Muscle layer of colon (tissue), 2 donors: ENCODE data around the gene MEAF6.

ENCODE experiments used
- H3K27ac ChIP-seq: one replicate; pipeline ENCODE4 v1.7.0; 2013; ENCODE audit warnings: low read depth, mild to moderate bottlenecking, low read length, moderate library complexity
- H3K27me3 ChIP-seq, 2 donors: one replicate each; pipeline ENCODE4 v1.7.0; 2013; ENCODE audit warnings: low read length in 2 of 2, mild to moderate bottlenecking in 2 of 2; ENCODE audit not compliant: insufficient read depth in 2 of 2, control insufficient read depth in 1 of 2
- H3K36me3 ChIP-seq: one replicate; pipeline ENCODE4 v1.7.0; 2013; ENCODE audit warnings: mild to moderate bottlenecking, low read length; ENCODE audit not compliant: insufficient read depth
- H3K4me1 ChIP-seq: one replicate; pipeline ENCODE4 v1.7.0; 2013; ENCODE audit warnings: mild to moderate bottlenecking, low read length; ENCODE audit not compliant: insufficient read depth
- H3K4me3 ChIP-seq, 2 donors: one replicate each; pipeline ENCODE4 v1.7.0; 2013; ENCODE audit warnings: low read length in 2 of 2, low read depth in 1 of 2, mild to moderate bottlenecking in 1 of 2, moderate library complexity in 1 of 2
- H3K9ac ChIP-seq: one replicate; pipeline ENCODE4 v1.7.0; 2013; ENCODE audit warnings: low read length
- H3K9me3 ChIP-seq: one replicate; pipeline ENCODE4 v1.7.0; 2013; ENCODE audit warnings: mild to moderate bottlenecking, low read length
- donor health status: abdominal sarcoma.
- donor health status: Adenocarcinoma of cecum.

Gene MEAF6

GRCh38 chr1:37446874-37447273 lies 67.7 kb downstream of the MEAF6 start:
- Histone ChIP-seq H3K27me3 (peaks cover 0 to 20% of the 10 kb centered on the region in 2 donors), H3K27ac (no peak overlapping the region), H3K36me3 (no peaks in the 10 kb centered on the region), H3K9me3 (no peaks in the 10 kb centered on the region), H3K9ac (no peak overlapping the region), H3K4me1 (no peaks in the 10 kb centered on the region), H3K4me3 (no peak overlapping the region)

GRCh38 chr1:37442644-37443043 lies 71.9 kb downstream of the MEAF6 start:
- H3K4me1 ChIP-seq, result no peaks in the 10 kb centered on the region
- H3K27ac ChIP-seq, result no peak overlapping the region
- H3K36me3 ChIP-seq, result no peaks in the 10 kb centered on the region
- H3K27me3 ChIP-seq, result peaks cover 4 to 20% of the 10 kb centered on the region in 2 donors
- H3K4me3 ChIP-seq, result no peak overlapping the region
- H3K9ac ChIP-seq, result no peak overlapping the region
- H3K9me3 ChIP-seq, result no peaks in the 10 kb centered on the region
